GM21737 (cell line): ENCODE data around the gene MCM9.
"Not testable (repeated sequence)": the region's sequence is repeated elsewhere in the genome, so short reads cannot be mapped to it uniquely, and the experiment has no call there.

Experiments
- ATAC-seq: cut with Tn5 transposase; IDR thresholded peaks from one replicate; pipeline ENCODE4 v1.9.1; 2021; ENCODE audit warnings: mild to moderate bottlenecking, moderate library complexity; ENCODE audit not compliant: unreplicated experiment

The MCM9 gene

DNA sequence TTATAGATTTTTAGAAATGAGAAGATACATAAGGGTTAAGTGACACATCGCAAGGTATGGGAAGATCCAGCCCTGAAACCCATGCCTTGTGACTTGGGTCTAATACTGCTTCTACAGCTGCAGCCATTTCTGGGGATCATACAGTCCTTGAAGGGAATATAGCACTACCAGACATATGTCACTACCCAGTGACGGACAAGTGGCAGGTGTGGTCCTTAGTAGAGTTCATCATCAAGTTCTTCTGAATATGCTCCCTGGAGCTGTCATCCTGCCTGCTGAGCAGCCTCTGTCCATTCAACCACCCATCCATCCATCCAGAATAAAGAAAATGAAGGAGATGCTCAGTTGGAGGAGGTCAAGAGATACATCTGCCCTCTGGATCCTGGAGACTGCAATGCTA is 159.6 kb downstream of the MCM9 start:
- no peak for ATAC-seq

- ATAC-seq, result no peak
These were observed 160.4 kb downstream of the MCM9 start for GRCh38 chr6:118774581-118774980.

GRCh38 chr6:118772886-118773285 is 162.1 kb downstream of the MCM9 start:
- ATAC-seq, result no peak

- no peak for ATAC-seq
These were observed 163.7 kb downstream of the MCM9 start for GRCh38 chr6:118771253-118771652.

GRCh38 chr6:118770835-118771234 is 164.1 kb downstream of the MCM9 start:
- no peak for ATAC-seq

DNA sequence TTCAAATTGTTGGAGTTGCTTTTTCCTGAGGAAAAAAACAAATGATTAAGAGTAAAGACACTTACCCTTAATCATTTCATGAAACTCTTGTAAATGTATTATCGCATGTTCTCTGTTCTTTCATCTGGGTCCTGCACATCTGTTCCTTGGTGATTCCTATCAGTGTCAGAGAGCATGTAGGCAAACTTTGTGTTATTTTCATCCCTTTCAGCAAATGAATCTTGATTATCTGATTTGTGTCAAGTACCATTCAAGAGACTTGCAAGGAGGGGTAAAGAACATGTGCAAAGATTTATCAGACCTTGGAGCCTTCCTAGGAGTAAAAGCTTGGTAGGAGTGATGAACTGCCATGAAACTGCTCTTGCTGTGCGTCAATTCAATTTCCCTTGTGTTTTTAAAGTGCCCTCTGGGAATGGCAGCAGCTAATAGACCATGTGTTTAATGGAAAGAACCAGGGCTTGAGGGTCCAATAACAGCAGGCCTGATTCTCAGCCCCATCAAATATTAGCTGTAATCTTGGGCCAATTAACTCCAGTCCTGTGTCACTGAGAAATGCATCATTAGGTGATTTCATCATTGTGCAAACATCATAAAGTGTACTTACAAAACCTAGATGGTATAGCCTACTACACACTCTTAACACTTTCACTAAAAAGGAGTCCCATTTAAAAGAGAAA is 164.7 kb downstream of the MCM9 start:
- ATAC-seq, result no peak

GRCh38 chr6:118768904-118769325 is 166.0 kb downstream of the MCM9 start:
- no peak for ATAC-seq

DNA sequence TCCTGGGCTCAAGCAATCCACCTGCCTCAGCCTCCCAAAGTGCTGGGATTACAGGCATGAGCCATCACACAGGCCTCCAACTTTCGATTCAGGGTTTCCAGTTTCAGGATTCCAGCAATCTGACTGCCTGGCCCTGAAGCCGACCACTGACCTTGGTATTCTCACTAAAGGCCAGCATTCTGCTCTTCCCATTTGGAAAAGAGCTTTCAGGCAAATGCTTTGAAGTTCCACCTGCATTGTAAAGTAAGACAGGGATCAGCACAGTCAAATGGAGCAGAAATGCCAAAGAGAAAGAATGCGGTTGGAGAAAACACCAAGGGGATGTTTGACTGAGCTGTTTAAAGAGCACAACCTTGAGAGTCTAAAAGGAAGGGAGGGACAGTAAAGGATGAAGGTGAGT is 166.5 kb downstream of the MCM9 start:
- ATAC-seq, result no peak

- ATAC-seq, result not testable (repeated sequence)
These were observed 169.6 kb downstream of the MCM9 start for GRCh38 chr6:118765316-118765715.

GRCh38 chr6:118764766-118765165 is 170.2 kb downstream of the MCM9 start:
- ATAC-seq, result no peak
